GM19025 (cell line): ENCODE data around the gene LHFPL5.

Experiments used
- ATAC-seq: cut with Tn5 transposase; IDR thresholded peaks from one replicate; pipeline ENCODE4 v1.9.1; 2021; ENCODE audit warnings: mild to moderate bottlenecking, low read depth, moderate library complexity; ENCODE audit not compliant: unreplicated experiment

LHFPL5 gene

DNA sequence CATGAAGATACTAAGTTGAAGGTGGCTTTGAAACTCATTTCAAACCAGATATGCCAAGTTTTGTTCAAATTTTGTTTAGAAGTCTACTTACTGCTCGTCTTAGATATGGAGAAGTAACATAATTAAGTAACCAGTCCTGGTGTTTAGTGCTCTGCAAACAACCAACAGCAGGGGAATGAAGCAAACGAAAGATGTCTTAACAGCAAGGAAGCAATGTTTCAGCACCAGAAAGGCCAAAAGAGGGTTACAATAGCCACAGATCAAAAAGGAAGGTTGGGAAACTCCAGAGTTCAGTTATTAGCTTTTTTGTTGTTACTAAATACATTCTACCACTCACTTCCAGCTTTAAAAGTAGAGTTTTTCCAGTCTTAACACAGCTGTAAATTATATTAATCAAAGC lies 45.1 kb downstream of the LHFPL5 start:
- ATAC-seq: no peak

DNA sequence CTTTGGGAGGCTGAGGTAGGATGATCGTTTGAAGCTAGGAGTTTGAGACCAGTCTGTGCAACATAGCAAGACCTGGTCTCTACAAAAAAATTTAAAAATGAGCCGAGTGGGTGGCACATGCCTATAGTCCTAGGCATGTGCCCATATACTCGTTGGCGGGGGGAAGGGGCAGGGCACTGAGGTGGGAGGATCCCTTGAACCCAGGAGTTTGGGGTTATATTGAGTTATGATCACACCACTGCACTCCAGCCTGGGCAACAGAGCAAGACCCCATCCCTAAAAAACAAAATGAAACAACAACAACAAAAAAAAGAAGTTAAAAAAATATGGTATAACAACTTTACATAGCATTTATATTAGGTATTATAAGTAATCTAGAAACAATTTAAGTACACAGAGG lies 47.8 kb downstream of the LHFPL5 start:
- no peak for ATAC-seq

DNA sequence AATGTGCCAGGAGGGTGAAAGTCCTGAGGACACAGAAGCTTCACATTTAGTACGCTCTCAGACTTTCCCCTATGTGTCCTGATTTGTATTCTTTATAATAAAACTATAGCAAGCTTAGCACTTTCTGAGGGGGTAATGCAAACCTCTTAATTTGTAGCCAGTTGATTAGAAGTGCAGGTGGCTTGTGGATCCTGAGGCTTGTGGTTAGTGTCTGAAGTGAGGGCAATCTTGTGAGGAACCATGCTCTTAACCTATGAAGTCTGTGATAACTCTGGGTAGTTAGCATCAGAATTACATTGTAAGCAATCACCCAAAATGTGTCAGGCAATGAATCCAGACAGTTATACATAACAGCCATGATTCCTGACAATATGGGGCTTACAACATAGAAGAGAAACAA lies 51.1 kb downstream of the LHFPL5 start:
- ATAC-seq: no peak

DNA sequence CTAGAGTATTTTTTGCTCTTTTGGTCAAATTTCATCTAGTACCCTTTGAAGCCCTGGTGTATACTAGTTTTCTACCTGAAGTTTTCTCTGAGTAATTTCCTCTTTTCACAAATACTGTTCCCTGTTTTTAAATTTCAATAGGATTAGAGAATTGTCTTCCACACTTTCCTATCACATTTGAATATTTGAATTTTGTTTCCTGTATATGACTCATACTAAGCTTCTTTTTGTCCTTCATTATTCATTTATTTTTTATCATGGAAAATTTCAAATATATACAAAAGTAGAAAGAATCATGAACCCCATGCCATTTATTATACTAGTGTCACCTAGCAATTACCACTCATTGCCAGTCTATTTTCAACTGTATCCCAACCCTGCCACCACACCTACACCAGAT lies 52.7 kb downstream of the LHFPL5 start:
- no peak for ATAC-seq

DNA sequence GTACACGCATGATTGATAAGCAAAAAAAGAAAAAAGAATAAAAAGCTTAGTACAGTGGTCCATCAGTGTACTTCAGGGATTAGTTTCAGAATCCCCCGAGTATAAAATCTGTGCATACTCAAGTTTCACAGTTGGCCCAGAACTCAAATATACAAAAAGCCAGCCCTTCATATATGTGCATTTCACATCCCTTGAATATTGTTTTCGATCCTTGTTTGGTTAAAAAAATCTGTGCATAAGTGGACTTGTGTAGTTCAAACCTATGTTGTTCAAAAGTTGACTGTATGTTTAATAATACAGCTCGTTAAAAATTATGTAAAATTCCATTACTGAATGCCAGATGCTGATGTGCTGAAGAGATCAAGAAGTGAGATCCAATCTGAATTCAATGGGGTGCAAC lies 54.2 kb downstream of the LHFPL5 start:
- no peak for ATAC-seq
